ENCODE results near the gene CHAF1B.

Gene CHAF1B

GRCh38 chr21:36427502-36427901 is 42.3 kb downstream of the CHAF1B start:
- no peak overlapping the region for H3K4me2 ChIP-seq (ENCODE audit: low read length)

DNA sequence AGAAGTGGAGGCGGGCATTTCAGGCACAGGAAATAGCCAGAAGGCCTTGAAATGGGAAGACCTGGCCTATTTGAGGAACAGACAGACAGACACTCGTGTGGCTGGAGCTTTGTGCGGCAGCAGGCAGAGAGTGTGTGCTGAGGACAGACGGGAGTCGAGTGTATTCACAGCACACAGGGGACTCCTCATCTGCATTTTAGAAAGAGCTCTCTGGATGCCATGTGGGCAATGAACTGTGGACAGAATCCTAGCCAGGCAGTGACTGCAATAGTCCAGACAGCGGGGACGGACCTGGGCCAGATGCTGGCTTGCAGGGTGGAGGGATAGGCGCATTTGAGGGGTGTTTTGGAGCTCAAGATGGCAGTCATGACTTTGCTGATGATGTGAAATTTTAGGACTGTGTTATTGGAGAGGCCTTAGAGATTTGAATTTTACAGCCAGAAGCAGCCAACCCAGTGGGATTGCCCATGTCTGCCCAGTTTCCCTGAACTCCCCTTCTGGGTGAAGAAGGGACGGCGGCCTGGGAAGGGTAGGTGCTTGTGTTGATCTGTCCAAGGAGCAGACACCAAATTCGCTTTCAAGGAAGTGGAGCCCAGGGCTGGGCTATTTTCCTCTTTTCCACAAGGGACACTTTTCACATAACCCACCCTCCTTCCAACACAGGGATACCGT is 43.7 kb downstream of the CHAF1B start:
- no peaks in the 10 kb centered on the region for H3K79me2 ChIP-seq
- no peaks in the 10 kb centered on the region for H3K36me3 ChIP-seq (ENCODE audit: control insufficient read depth, insufficient read depth, low read length)
- H2AFZ ChIP-seq: no peak overlapping the region
- H3K27me3 ChIP-seq (ENCODE audit: control insufficient read depth, insufficient read depth, low read length): no peaks in the 10 kb centered on the region
- TF ChIP-seq CTCF (IDR thresholded peaks at IDR 0.05): no peak
- H3K4me3 ChIP-seq (ENCODE audit: low read depth, low read length): no peak overlapping the region
- no peaks in the 10 kb centered on the region for H3K9me3 ChIP-seq (ENCODE audit: control insufficient read depth, low read length)
- no peak overlapping the region for H3K4me2 ChIP-seq (ENCODE audit: low read length)
- no peaks in the 10 kb centered on the region for H3K4me1 ChIP-seq
- no peak overlapping the region for H3K9ac ChIP-seq
- no peak overlapping the region for H3K27ac ChIP-seq

More at GRCh38 chr21:36427502-36427901, 42.3 kb downstream of the CHAF1B start:
- no peaks in the 10 kb centered on the region for H3K79me2 ChIP-seq
- no peak for TF ChIP-seq CTCF (IDR thresholded peaks at IDR 0.05)
- H3K9ac ChIP-seq: no peak overlapping the region
- H2AFZ ChIP-seq: no peak overlapping the region
- H3K27ac ChIP-seq: no peak overlapping the region
- H3K9me3 ChIP-seq (ENCODE audit: control insufficient read depth, low read length): no peaks in the 10 kb centered on the region
- no peaks in the 10 kb centered on the region for H3K4me1 ChIP-seq
- no peaks in the 10 kb centered on the region for H3K36me3 ChIP-seq (ENCODE audit: control insufficient read depth, insufficient read depth, low read length)
- H3K4me3 ChIP-seq (ENCODE audit: low read depth, low read length): no peak overlapping the region
- no peaks in the 10 kb centered on the region for H3K27me3 ChIP-seq (ENCODE audit: control insufficient read depth, insufficient read depth, low read length)

DNA sequence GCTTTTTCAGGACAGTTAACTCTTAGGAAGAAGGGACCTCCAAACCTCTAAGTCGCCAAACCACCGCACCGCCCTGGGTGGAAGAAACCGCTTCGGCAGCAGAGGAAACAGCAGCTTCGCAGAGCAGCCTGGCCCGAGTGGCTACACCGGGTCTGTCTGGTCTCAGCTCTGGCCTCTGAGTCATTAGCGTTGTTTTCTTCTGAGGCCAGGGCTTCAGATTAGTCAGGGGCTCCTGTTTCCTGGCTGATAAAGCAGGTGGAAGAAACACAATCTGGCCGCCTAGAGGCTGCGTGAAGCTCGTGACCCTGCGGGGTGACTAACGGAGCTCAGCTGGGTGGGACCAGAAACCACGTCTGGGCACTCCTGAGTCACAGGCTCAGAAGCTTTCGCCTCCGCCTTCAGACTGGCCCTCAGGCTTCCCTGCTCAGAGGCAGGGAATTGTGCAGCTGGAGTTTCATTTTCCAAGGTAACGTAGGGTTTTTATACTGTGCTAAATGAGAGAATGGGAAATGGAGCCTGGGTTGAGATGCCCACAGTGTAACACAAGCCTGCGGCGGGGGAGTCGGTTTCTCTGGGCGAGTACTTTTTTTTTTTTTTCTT is 44.9 kb downstream of the CHAF1B start:
- no peak overlapping the region for H3K27ac ChIP-seq
- no peaks in the 10 kb centered on the region for H3K9me3 ChIP-seq (ENCODE audit: control insufficient read depth, low read length)
- TF ChIP-seq CTCF (IDR thresholded peaks at IDR 0.05): no peak
- no peaks in the 10 kb centered on the region for H3K4me1 ChIP-seq
- H3K79me2 ChIP-seq: no peaks in the 10 kb centered on the region
- H3K4me2 ChIP-seq (ENCODE audit: low read length): no peak overlapping the region
- no peak overlapping the region for H3K9ac ChIP-seq
- H3K27me3 ChIP-seq (ENCODE audit: control insufficient read depth, insufficient read depth, low read length): no peaks in the 10 kb centered on the region
- H3K4me3 ChIP-seq (ENCODE audit: low read depth, low read length): no peak overlapping the region
- H2AFZ ChIP-seq: peak overlapping the region; percentile 60
- no peaks in the 10 kb centered on the region for H3K36me3 ChIP-seq (ENCODE audit: control insufficient read depth, insufficient read depth, low read length)

DNA sequence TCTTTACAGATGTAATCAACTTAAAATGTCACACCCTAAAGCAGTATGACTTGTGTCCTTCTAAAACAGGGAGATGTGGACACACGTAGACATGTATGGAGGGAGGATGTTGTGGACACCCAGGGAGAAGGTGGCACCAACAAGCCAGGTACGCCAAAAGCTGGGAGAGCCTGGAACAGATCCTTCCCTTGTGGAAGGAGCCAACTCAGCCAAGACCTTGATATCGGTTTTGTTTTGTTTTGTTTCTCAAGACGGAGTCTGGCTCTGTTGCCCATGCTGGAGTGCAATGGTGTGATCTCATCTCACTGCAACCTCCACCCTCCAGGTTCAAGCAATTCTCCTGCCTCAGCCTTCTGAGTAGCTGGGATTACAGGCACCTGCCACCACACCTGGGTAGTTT is 45.6 kb downstream of the CHAF1B start:
- no peaks in the 10 kb centered on the region for H3K9me3 ChIP-seq (ENCODE audit: control insufficient read depth, low read length)
- H3K79me2 ChIP-seq: no peaks in the 10 kb centered on the region
- H2AFZ ChIP-seq: no peak overlapping the region
- no peaks in the 10 kb centered on the region for H3K27me3 ChIP-seq (ENCODE audit: control insufficient read depth, insufficient read depth, low read length)
- no peaks in the 10 kb centered on the region for H3K36me3 ChIP-seq (ENCODE audit: control insufficient read depth, insufficient read depth, low read length)
- no peak for TF ChIP-seq CTCF (IDR thresholded peaks at IDR 0.05)
- no peak overlapping the region for H3K4me3 ChIP-seq (ENCODE audit: low read depth, low read length)
- H3K4me2 ChIP-seq (ENCODE audit: low read length): no peak overlapping the region
- H3K9ac ChIP-seq: no peak overlapping the region
- H3K4me1 ChIP-seq: no peaks in the 10 kb centered on the region
- no peak overlapping the region for H3K27ac ChIP-seq

DNA sequence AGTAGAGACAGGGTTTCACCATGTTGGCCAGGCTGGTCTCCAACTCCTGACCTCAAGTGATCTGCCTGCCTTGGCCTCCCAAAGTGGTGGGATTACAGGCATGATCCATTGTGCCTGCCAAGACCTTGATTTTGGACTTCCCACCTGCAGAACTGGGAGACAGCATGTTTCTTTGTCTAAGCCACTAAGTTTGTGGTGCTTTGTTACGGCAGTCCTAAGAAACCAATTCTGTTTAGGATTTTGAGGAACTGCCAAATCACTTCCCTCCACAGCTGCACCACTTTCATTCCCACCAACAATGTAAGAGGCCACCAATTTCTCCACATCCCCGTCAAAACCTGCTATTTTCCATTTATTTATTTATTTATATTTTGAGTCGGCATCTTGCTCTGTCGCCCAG is 46.1 kb downstream of the CHAF1B start:
- Histone ChIP-seq H3K27ac (no peak overlapping the region), H3K36me3 (ENCODE audit: control insufficient read depth, insufficient read depth, low read length) (no peaks in the 10 kb centered on the region), H3K4me1 (no peaks in the 10 kb centered on the region), H3K79me2 (no peaks in the 10 kb centered on the region), H3K4me3 (ENCODE audit: low read depth, low read length) (no peak overlapping the region), H3K9me3 (ENCODE audit: control insufficient read depth, low read length) (no peaks in the 10 kb centered on the region), H2AFZ (no peak overlapping the region), H3K4me2 (ENCODE audit: low read length) (no peak overlapping the region), H3K9ac (no peak overlapping the region), H3K27me3 (ENCODE audit: control insufficient read depth, insufficient read depth, low read length) (no peaks in the 10 kb centered on the region)
- TF ChIP-seq CTCF (IDR thresholded peaks at IDR 0.05): no peak
